Type B pancreatic cell (in vitro differentiated cells): ENCODE data around the gene SLC15A1. TPM values are rescaled to one million over a fixed set of nuclear protein-coding genes. Genes with fewer than 3 reads are reported as not detected.
A peak's percentile ranks its signal among the peaks of the same experiment; 100 is the strongest.

ENCODE experiments used
- DNase-seq: peaks from one replicate; pipeline ENCODE4 v3.0.0; 2021; ENCODE audit warnings: mixed read lengths; ENCODE audit not compliant: unreplicated experiment; ENCODE audit errors: extremely low spot score
- H3K27ac Mint-ChIP-seq: 2 replicates; pipeline ENCODE4 v1.8.0; 2021; ENCODE audit warnings: mild to moderate bottlenecking, mixed read lengths
- H3K27me3 Mint-ChIP-seq: 2 replicates; pipeline ENCODE4 v1.8.0; 2021; ENCODE audit warnings: mixed read lengths
- H3K36me3 Mint-ChIP-seq: 2 replicates; pipeline ENCODE4 v1.8.0; 2021; ENCODE audit warnings: mixed read lengths
- H3K4me1 Mint-ChIP-seq: one replicate; pipeline ENCODE4 v1.8.0; 2021; ENCODE audit warnings: mixed read lengths; ENCODE audit not compliant: unreplicated experiment
- H3K4me3 Mint-ChIP-seq: 2 replicates; pipeline ENCODE4 v1.8.0; 2021; ENCODE audit warnings: mild to moderate bottlenecking, mixed read lengths
- H3K9me3 Mint-ChIP-seq: 2 replicates; pipeline ENCODE4 v1.8.0; 2021; ENCODE audit warnings: mixed read lengths
- total RNA-seq: library from RNA; stranded (reverse); gene quantifications from 2 replicates; pipeline ENCODE4 v1.2.1, GENCODE V29; 2021; ENCODE audit warnings: low replicate concordance
- TF ChIP-seq, protein P1 (sequence below): fragments of 200-600 bp; sonication (generic); conservative IDR thresholded peaks from 2 replicates; pipeline ENCODE4 v1.5.0; 2021; ENCODE audit warnings: antibody characterized with exemption, mild to moderate bottlenecking

Gene SLC15A1
- total RNA-seq, 1 donor from 2014 or later = 3.2 TPM

DNA sequence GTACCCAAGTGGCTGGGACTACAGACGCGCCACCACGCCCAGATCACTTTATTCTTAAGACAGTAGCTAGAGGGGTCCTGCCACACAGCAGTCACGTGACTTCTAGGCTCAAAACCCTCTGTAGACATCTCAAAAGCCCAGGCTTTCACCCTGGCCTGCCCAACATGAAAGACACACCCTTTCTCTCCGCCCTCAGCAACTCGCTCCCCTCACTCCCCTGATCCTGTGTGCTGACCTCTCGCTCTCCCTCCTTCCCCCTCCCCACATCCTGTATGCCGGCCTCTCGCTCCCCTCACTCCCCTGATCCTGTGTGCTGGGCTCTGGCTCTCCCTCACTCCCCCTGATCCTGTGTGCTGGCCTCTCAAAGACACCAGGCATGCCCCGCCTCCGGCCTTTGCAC is 77.4 kb downstream of the SLC15A1 start:
- no peak for DNase-seq
- TF ChIP-seq, protein P1, sequence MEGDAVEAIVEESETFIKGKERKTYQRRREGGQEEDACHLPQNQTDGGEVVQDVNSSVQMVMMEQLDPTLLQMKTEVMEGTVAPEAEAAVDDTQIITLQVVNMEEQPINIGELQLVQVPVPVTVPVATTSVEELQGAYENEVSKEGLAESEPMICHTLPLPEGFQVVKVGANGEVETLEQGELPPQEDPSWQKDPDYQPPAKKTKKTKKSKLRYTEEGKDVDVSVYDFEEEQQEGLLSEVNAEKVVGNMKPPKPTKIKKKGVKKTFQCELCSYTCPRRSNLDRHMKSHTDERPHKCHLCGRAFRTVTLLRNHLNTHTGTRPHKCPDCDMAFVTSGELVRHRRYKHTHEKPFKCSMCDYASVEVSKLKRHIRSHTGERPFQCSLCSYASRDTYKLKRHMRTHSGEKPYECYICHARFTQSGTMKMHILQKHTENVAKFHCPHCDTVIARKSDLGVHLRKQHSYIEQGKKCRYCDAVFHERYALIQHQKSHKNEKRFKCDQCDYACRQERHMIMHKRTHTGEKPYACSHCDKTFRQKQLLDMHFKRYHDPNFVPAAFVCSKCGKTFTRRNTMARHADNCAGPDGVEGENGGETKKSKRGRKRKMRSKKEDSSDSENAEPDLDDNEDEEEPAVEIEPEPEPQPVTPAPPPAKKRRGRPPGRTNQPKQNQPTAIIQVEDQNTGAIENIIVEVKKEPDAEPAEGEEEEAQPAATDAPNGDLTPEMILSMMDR = no peak
- no peaks in the 10 kb centered on the region for H3K9me3 Mint-ChIP-seq
- peaks cover 13% of the 10 kb centered on the region for H3K4me1 Mint-ChIP-seq
- H3K36me3 Mint-ChIP-seq = no peaks in the 10 kb centered on the region
- peaks cover 4% of the 10 kb centered on the region for H3K27me3 Mint-ChIP-seq
- no peak overlapping the region for H3K27ac Mint-ChIP-seq
- no peak overlapping the region for H3K4me3 Mint-ChIP-seq

DNA sequence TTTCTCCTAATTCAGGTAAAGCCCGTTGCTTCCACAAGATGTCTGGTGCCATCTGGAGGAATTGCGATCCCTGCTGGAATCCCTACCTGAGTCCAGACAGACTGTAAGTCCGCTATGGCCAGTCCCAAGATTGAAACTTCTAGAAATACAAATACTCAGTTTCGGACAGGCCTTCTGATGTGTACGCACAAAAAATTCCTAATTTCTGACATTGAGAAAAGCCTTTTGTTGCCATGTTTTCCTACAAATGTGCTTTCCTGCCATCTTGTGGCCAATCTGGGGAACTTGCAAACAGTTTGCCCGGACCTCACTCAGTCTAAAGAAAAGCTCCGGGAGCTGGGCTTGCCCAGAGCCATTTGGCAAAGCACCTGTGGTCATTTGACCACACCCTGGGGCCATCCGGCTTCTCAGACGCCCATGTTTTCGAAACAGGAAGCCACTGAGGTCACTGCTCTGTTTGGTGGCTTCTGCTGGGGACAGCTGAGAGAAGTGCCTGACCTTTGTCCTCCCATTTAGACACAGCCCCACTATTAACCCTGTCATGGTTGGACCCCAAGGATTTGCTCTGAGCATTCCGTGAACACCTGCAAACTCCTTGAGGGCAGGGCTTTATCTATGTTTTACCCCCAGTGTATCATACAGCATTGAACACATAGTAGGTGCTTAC is 79.4 kb downstream of the SLC15A1 start:
- TF ChIP-seq, protein P1 = peak; percentile 95
- Mint-ChIP-seq H3K9me3 (no peaks in the 10 kb centered on the region), H3K27me3 (peaks cover 4% of the 10 kb centered on the region), H3K36me3 (no peaks in the 10 kb centered on the region), H3K4me1 (peaks cover 13% of the 10 kb centered on the region), H3K4me3 (peak overlapping the region; percentile 25), H3K27ac (peak overlapping the region; percentile 72)
- DNase-seq = no peak

DNA sequence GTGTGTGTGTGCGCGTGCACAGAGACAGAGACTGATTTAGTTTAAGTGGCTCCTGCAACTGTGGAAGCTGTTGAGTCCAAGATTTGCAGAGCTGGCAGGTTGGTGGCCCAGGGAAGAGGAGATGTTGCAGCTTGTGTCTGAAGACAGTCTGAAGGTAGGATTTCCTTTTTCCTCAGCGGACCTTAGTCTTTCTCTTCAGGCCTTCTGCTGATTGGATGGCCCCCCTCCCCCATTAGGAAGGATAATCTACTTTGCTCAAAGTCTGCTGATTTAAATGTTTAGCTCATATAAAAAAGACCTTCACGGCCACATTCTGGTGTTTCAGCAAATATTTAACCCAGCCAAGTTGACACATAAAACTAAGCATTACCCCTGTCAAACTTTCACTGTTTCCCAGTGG is 84.3 kb downstream of the SLC15A1 start:
- Mint-ChIP-seq H3K36me3 (no peaks in the 10 kb centered on the region), H3K27ac (no peak overlapping the region), H3K4me3 (no peak overlapping the region), H3K27me3 (no peaks in the 10 kb centered on the region), H3K9me3 (no peaks in the 10 kb centered on the region), H3K4me1 (peaks cover 4% of the 10 kb centered on the region)
- DNase-seq = no peak
- TF ChIP-seq, protein P1 = no peak

DNA sequence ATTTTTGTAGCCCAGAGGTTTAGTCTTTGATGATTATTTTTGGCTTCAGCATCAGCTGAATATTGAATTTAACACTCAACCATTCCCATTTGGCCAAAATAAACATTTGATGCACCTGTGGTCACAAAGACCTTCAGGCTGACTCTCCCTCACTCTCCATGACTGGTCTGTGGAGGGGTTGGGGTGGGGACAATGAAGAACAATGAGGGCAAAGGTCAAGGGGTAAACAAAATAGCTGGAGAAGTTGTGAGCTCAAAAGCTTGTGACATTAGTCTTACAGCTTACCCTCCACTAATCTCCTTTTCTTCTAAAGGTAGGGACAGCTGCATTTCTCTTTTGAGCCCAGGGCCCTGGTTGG is 86.9 kb downstream of the SLC15A1 start:
- DNase-seq = no peak

DNA sequence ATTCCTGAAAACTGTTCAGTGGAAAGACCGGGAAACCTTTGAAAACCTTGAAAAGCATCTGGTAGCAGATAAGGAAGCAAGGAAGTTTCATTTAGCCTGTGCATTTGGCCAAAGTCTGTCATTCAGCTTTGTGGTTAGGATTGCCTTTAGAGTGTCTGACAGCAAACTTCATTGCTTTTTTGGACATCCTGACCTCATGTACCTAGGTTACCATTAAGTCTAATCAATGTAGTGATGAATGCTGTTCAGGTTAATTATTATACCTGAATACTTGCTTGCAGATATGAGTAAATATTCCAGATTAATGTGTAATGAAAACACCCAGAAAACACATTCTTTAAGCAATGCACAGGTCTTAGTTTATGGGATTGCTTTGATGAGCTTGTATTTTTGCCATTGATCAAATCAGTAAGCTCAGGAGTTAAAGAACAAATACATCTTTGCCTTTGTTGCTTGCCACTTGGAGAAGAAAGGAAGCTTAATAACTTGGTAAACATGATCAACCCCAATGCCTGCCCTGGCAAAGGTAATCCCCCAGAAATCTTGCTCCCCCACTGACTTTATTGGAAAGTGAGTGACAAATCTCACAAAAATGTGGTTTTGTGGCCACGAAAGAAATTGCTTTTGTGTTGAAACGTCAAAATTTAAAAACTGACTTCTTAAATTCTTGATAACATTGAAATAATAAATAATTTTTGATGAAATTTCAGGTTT is 87.4 kb downstream of the SLC15A1 start:
- no peaks in the 10 kb centered on the region for H3K9me3 Mint-ChIP-seq
- DNase-seq = no peak
- no peaks in the 10 kb centered on the region for H3K36me3 Mint-ChIP-seq
- TF ChIP-seq, protein P1 = no peak
- peaks cover 4% of the 10 kb centered on the region for H3K4me1 Mint-ChIP-seq
- H3K27me3 Mint-ChIP-seq = no peaks in the 10 kb centered on the region
- H3K4me3 Mint-ChIP-seq = no peak overlapping the region
- no peak overlapping the region for H3K27ac Mint-ChIP-seq

More for the DNA sequence above, 86.9 kb downstream of the SLC15A1 start:
- Mint-ChIP-seq H3K4me3 (no peak overlapping the region), H3K9me3 (no peaks in the 10 kb centered on the region), H3K27ac (no peak overlapping the region), H3K4me1 (peaks cover 4% of the 10 kb centered on the region), H3K27me3 (no peaks in the 10 kb centered on the region), H3K36me3 (no peaks in the 10 kb centered on the region)
- TF ChIP-seq, protein P1 = no peak
